Stimulated activated CD4-positive, alpha-beta T cell treated with anti-CD3 and anti-CD28 coated beads, Interleukin-4, amount 100 ng/mL, for 48 hours (primary cell): ENCODE measurements around the gene C4orf51.
"Not testable (repeated sequence)": the region's sequence is repeated elsewhere in the genome, so short reads cannot be mapped to it uniquely, and the experiment has no call there.

ENCODE experiments used
- DNase-seq, 2 donors: peaks; one replicate each; pipeline ENCODE4 v3.0.0-alpha.2; 2020; ENCODE audit warnings: low read depth in 2 of 2

The C4orf51 gene

DNA sequence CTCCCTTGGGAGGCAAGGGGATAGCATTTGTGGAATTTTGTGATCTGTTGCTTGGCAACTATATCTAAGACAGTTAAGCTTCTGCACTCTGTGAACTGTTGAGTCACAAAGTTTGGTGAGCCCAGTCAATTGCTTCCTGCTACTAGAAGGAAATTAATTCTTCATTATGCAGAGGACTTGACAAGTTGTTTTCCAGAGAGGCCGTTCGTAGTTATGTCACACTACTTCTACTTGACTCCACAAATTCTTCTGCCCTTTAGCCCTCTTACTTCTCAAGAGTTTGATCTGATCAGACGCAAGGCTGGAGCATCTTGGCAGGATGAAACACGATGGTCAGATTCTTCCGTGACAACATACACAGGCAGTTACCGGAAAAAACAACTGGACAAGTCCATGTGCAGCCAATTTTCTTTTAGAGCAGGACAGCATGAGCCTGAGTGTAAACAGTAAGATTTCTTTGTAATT is at the start of gene C4orf51:
C4orf51 (plus strand) TSS at position 156 of the 465 bp plus-strand sequence; CDS start at position 214, 58 bp downstream.
- DNase-seq: no peak

DNA sequence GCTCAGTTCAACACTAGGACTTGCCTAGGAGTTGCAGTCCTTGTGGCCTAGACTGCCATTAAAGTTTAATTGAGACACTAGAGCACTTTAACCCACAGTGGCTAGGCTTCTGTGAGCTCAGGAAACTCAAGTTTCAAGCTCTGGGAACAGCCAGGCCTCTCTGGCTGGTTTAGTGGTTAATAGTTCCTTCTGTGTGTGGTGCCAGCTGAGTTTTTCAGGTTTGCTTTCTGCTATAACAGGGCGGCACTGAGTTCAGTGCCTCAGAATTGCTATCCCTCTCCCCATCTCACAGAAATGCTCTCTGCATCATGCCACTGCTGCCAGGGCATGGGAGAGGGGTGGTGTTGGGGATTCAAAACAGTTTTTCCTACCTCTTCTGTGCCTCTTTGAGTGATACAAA is 44.8 kb upstream of the C4orf51 start:
- DNase-seq: no peak

DNA sequence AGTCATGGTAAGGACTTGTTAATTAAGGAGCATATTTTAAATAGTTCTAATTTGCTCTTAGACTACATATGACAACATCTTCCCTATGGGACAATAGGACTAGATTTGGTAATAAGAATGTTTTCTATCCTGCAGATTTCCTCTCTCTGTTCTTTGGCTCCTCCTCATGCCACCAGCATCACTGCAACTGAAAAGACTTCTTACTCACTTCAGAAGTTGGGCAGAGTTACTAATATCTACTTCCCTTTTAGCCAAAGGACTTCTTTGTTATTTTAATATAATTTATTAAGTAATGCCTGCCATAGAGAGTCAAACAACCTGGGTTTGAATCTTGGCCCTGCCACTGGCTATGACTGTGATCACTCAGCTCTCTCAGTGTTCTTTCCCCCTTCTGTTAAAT is 44.3 kb upstream of the C4orf51 start:
- no peak for DNase-seq

DNA sequence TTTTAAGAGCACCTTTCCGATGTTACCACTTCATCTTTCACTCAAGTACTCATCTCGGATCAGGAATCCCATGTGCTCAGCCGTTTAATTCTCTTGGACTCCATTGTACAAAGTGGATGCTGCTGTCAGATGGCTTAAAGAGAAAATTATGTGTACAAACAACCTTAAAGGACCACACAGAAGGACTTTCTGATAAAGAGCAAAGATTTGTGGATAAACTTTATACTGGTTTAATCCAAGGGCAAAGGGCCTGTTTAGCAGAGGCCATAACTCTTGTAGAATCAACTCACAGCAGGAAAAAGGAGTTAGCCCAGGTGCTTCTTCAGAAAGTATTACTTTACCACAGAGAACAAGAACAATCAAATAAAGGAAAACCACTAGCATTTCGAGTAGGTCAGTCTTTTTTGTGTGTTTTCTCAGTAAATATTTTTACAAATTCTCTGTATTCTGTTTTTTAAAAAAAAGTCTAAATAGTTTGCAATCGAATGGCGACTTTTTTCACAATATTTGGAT is 40.7 kb upstream of the C4orf51 start:
- DNase-seq: no peak

- DNase-seq: not testable (repeated sequence)
Observed at GRCh38 chr4:145640236-145640635, 39.7 kb upstream of the C4orf51 start.

DNA sequence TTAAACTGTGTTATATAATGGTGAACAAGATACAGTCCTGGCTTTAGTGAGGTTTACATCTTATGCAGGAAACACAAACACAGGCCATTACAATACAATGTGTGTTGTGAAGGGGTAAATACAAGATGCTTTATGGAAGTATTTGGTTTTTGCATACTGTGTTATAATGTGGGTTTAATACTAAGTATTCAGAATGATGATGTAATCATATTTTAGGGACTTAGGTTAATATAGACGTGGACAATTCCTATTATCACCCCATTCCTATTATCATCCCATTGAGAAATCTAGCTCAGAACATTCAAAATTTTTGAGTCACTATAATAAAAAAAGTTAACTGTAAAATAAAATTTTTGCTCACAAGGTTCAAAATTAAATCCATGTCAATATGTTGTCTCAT is 36.7 kb upstream of the C4orf51 start:
- DNase-seq: no peak

DNA sequence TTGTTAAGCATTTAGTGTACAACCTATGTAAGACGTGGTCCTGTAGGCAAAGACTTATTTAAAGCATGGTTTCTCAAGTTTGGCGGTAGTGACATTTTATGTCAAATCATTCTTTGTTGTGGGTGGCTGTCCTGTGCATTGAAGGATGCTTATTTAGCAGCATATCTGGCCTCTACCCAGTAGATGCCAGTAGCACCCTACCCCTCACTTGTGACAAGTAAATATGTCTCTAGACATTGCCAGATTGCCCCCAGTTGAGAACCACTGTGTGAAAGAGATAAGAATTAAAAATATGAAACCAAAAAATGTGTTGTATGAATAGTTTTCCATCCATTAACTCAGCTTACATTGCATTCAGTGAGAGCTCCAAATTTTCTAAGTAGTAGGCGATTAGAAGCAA is 35.2 kb upstream of the C4orf51 start:
- no peak for DNase-seq

GRCh38 chr4:145656156-145656555 is 23.8 kb upstream of the C4orf51 start:
- no peak for DNase-seq

DNA sequence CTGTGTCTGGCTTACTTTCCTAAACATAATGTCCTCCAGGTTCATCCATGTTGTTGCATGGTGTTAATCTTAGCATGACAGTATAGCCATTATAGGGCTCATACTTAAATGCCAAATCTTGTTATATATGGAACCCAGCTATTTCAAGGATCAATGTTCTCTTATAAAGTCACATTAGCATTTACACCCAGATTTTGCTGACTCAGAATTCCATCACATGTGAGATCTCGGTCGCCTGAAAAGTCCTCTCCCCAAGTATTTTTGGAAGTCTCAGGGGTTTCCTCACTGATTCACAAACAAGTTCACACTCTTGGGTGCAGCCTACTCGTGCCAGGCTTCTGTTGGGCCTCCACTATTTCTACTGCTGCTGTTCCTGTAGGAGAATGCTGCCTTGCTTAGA is 19.9 kb upstream of the C4orf51 start:
- no peak for DNase-seq

GRCh38 chr4:145663194-145663593 is 16.8 kb upstream of the C4orf51 start:
- no peak for DNase-seq

DNA sequence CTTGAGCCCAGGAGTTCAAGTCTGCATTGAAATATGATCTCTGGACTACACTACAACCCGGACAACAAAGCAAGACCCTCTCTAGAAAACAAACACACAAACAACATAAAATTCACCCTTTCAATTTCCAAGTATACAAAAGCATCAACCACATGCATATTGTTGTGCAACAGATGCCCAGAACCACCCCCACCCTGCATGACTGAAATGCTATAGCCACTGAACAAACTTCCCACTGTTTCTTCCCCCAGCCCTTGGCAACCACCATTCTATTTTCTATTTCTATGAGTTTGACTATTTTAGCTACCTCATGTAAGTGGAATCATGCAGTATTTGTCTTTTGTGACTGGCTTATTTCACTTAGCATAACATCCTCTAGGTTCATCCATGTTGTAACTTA is 14.2 kb upstream of the C4orf51 start:
- no peak for DNase-seq

DNA sequence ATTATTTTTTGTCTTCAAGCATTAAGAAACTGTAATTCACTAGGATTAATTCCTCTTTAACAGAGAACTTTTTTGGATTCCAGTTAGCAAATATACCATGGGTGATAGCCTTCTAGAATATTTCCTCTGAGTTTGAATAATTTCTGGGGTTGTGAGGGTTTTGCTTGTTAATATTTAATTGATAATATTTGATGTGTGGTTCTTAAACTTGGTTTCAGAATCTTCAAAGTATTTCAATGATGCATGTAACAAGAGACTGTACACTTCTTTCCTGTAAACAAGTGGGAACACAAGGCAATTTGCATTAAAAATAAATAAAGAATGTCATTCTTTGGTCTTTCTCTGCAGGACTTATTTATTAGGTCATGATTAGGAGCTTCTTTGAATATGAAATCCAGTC is 9.5 kb upstream of the C4orf51 start:
- DNase-seq: no peak

- no peak for DNase-seq
Observed at GRCh38 chr4:145679520-145679919, 426 bp upstream of the C4orf51 start.

GRCh38 chr4:145680902-145681301 is 956 bp downstream of the C4orf51 start:
- no peak for DNase-seq

DNA sequence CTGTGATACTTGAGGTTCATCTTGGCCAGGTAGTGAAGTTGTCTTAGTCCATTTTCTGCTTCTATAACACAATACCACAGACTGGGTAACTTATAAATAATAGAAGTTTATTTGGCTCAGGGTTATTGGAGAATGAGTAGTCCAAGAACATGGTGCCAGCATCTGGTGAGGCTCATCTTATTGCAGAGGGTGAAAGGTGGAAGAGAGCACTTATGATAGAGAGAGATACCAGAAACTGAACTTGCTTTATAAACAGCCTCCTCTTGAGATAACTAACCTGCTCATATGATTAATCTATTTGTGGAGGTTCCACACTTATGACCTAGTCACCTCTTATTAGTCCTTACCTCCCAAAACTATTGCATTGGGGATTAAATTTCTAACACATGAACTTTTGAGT is 1.6 kb downstream of the C4orf51 start:
- DNase-seq: no peak

DNA sequence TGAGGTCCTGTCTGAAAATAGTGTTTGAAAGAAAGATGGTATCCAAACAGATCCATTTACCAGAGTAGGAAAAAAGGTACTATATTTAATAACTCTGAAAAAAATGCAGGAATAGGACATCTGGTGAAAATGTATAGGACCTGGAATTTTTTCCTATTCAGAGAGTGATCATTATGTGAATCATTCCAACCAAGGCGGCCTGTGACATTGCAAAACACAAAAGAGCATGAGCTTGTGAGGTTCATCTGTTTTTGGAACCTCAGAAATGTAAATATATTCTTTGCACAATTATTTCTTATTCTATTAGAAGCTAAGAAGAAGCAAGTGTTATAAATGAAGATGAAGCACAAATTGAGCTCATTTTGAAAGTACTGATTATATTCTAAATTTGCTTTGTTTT is 2.0 kb downstream of the C4orf51 start:
- no peak for DNase-seq

- DNase-seq: no peak
Observed at GRCh38 chr4:145686991-145687390, 7.0 kb downstream of the C4orf51 start.

GRCh38 chr4:145690610-145691009 is 10.7 kb downstream of the C4orf51 start:
- no peak for DNase-seq

DNA sequence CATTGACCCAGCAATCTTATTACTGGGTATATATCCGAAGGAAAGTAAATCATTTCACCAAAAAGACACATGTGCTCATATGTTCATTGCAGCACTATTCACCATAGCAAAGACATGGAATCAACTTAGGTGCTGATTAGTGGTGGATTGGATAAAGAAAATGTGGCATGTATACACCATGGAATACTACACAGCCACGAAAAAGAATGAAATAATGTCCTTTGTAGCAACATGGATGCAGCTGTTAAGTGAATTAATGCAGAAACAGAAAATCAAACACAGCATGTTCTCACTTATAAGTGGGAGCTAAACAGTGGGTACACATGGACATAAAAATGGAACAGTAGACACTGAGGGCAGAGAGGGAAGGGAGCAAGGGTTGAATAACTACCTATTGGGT is 11.5 kb downstream of the C4orf51 start:
- not testable (repeated sequence) for DNase-seq

DNA sequence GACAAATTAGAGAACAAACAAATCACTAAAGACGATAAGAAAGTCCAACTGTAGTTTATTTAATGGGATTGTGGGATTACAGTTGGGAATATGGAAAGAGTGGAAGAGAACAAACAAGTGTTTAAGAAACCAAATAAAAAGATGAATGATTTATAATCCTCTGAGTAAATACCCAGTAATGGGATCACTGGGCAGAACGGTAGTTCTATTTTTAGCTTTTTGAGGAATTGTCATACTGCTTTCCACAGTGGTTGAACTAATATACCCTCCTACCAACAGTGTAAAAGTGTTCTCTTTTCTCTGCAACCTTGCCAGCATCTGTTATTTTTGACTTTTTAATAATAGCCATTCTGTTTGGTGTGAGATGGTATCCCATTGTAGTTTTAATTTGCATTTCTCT is 15.0 kb downstream of the C4orf51 start:
- DNase-seq: no peak

DNA sequence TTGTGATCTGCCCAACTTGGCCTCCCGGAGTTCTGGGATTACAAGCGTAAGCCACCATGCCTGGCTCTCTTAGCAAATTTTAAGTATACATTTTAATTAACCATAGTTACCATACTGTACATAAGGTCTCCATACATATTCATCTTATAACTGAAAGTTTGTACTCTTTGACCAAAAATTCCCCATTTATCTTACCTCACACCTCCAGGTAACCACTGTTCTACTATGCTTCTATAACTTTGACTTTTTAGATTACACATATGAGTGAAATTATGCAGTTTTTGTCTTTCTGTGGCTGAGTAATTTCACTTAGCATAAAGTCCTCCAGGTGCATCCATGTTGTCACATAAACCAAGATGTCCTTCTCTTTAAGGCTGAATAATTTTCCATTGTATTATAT is 17.4 kb downstream of the C4orf51 start:
- DNase-seq: no peak

- DNase-seq: no peak
Observed at GRCh38 chr4:145698507-145698906, 18.6 kb downstream of the C4orf51 start.

DNA sequence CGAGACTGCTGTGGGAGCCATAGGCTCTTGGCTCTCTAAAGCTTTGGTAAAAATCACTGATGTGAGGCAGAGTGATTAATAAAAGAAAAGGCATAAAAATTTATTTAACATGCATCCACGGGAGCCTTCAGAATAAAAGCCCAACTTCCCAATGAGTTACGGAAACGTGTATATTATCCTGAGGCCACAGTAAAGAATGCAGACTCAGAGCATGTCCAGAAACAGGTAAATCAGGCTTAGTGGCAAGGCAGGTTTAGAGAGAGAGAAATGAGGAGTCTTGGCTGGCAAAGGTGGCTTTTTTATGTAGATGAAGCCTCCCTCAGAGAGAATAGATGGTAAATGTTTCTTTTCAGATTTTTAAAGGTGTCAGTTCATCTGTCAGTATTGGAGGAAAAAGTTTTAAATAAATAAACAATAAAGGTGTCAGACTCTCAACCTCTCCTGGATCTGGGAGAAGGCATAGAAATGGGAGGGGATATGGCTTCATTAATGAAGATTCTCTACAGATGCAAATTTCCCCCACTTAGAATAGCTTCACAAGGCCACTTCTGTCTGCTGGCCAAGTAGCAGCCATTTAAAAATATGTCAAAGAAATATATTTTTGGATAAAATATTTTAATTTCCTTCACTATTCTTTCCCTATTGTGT is 24.0 kb downstream of the C4orf51 start:
- DNase-seq: no peak

DNA sequence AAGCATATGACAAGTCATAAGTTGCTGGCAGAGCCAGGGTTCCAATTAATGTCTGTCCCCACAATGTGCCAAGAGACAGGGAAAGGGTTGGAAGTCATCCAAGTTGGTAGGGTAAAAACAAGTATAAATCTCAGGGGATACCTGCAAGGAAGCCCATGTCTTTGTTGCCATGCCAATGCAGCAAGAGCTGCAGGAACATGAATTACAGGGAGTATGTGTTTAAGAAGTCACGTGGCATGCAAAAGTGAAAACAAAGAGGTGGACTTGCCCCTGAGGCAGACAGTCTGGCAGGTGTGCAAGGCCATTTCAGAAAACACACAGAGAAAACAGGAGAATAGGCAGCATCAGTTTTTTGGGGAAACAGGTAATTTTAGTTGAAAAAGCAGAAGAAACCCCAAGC is 29.4 kb downstream of the C4orf51 start:
- no peak for DNase-seq
